NCI-H69 (cell line): ENCODE data around the gene DDX52.

Source experiments
- DNase-seq: peaks from one replicate; lab custom pipeline; 2025; lab: John Stamatoyannopoulos, UW

Gene DDX52

DNA sequence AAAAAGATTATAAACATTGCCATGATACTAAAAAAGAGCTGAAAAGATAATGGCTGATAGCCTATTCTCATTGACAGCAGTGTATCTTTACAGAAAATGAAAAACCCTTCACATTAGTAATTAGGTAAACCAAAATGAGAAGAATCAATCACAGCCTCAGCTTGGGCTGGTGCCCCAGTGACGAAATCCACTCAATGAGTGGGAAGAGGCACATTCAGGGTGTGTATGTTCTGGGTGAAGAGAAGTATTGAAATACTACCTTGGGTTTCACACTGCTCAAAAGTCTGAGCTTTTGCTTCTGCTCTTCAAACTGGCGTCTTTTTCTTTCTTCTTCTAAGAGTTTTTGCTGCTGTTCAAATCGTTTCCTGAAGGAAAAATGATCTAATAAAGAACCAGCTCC lies 58.2 kb downstream of the DDX52 start:
- DNase-seq, result no peak

DNA sequence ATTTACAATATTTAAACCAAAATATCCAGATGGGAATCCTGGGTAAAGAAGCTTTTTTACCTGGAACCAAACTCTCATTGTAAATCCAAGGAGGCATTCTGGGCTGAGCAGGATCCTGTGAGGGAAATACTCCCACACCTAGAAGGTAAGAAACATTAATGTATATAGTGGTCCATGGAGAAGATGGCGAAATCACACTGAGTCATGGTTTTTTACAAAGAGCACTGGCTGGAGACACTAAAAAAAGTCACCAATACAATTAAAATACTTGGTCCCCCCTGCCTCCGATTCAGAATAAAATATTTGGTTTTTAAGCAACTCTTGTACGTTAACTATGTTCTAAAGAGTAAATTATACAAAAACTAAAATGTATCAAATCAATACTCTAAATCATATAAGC lies 67.0 kb downstream of the DDX52 start:
- no peak for DNase-seq

DNA sequence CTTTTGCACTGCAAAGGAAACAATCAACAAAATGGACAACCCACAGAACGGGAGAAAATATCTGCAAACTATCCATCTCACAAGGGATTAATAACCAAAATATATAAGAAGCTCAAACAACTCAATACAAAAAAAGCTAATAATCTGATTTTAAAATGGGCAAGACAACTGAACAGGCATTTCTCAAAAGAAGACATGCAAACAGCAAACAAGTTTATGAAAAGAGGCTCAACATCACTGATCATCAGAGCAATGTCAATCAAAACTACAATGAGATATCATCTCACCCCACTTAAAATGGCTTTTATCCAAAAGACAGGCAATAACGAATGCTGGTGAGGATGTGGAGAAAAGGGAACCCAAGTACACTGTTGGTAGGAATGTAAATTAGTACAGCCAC lies 68.8 kb downstream of the DDX52 start:
- no peak for DNase-seq

DNA sequence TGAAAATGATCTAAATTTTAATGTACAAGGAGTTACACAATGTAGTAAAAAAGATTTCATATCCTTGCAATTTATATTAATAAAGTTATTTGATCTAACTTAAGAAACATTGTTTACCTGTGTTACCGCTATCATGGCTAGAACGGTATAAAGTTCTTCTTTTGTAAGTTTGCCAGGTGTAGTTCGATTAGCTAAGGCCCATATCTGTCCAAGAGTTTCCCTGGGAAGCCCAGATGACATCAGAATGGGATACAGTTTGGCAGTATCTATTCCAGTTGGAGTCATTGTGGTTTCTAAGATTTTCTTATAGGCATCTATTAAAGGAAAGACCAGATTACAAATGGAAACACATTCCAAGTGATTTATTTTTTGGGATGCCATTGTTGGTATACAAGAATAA lies 71.6 kb downstream of the DDX52 start:
- DNase-seq, result no peak

DNA sequence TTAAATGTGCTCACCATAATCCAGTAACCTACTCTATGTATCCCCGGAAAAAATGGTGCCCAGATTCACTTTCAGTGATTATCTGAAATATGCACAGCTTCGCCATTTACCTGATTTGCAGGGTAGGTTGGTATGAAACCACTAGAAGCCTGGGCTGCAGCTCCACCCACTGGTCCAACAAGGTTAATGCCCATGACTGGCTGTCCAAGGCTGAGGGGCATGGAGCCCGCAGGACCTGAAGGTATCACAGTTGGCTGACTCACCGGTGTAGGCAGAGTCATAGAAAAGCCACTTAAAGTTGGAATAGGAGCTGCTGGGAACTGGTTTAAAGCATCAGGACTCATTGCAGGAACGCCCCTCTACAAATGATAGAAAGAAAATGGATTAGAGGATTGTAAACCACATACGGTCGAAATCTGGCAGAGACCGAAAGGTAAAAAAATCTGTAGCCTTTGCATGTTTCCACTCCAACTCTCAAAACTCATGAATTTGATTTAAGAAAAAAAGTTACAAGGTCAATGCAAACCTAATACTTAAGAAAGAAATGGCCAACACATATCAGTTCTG lies 72.6 kb downstream of the DDX52 start:
- peak; percentile 66 for DNase-seq

DNA sequence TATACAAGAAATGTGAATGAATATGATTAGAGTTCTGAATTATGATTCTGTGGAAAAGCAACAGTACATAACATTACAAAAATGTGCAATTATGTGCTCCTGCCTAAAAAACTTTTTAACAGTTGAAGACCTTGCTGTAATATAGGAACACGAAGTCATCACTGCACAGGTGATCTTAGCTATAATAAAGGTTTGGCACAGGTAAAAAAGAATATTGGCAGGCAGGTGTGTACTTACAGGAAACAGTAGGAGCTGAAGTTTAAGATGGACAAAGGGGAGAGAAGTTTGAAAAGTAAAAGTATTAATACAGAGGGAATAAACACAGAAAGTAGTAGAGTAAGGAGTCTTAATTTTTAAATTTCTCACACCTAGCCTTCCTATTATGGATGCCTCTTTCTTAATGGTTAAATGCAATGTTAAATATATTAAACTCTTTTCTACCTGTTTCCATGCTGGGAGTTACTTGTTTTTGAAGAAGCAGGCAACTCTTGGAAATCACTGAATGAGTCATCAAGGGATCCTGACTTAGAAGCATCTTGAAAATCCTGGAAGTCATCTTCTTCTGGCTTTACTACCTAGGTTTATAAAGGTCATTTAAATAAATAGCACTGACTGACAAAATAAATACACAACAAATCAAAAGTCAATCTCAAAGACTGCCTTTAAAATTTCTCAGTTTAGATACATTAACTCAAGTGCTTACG lies 74.7 kb downstream of the DDX52 start:
- no peak for DNase-seq

DNA sequence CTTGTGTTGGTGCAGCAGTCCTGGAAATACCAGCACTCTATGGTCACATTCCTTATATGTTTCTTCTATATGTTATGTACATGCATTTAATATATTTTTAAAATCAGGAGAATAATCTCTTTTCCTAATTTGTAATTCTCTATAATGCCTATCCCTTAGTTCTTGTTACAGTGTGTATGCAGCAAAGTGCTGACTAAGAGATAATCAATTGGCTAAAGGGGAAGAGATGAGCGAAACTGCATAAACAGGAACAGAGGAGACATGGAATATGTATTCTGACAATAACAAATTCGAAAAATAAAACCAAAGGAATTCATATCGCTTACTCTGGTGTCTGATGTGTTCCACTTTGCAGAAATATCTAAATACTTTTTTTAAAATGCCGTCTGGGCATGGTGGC lies 75.7 kb downstream of the DDX52 start:
- DNase-seq, result no peak

DNA sequence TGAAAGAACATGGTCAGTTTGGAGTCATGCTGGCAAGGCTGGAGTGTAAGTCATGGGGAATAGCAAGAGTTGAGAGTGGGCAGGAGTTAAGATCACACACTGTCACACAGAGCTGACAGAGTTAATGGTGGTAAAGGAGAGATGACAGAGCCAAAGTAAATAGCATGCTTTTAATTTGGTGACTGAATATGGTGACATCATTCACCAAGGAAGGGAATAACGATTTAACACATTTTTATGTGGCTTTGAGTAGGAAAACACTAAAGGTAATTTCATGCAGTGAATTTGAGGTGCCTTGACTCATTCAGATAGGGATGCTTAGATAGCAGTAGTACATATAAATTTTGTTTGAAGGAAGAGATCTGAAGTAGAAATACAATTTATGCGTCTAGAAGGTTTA lies 76.1 kb downstream of the DDX52 start:
- no peak for DNase-seq

DNA sequence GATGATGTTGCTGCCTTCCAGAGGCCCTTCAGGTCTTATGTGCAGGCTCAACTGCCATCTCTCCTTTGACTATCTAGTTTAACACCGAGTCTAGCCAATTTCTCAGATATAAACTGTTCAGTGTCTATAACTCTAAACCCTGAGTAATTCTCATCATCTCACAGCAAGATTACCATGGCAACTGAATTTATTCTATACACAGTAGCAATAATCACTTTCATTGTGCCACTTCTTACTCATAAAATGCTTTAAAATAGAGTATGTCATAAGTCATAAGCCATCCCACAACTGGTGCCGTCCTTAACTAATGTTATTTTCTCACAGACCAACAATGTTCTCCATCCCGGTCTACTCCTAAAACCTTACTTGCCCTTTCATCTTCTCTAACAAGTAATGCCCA lies 79.0 kb downstream of the DDX52 start:
- no peak for DNase-seq

DNA sequence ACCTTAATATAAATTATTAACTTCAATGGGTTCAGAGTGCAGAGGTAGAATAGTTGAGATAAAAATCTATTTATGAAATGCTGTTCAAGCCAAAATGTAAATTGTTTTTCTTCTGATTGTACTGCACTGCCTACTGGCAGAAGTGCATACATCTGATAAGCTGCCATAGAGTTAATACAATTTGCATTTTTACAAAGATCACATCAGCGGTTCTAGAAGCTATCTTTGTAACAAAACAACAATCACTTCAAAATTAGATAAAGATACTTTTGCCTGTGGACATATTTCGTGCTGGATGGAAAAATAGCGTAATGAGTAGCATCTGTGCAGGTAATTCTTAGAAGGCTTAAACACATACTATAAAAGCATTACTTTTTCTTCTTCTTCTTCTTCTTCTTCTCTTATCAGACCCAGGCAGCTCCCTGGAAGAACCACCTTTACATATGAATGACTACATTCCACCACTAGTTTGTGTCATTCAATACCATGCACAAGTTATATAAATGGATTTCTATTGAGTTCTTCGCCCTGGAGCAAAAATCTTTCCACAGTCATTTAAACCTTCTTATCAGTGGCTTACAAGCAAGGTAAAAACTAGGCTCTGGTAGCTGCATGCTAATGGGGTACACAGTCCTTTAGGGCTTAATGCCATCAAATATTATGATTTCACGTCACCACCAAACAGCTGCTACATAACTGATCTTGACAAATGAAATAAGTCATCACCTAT lies 81.1 kb downstream of the DDX52 start:
- no peak for DNase-seq
